H1 (cell line): ENCODE results near the gene PTPN7. TPM values are rescaled to one million over a fixed set of nuclear protein-coding genes. Genes with fewer than 3 reads are reported as not detected.

Experiments
- ASH2L ChIP-seq: fragments of 200-600, 300-600 bp; sonication (generic); IDR thresholded peaks from one replicate; pipeline ENCODE4 v1.7.1; 2017; ENCODE audit warnings: low read length
- CBX5 ChIP-seq: fragments of 300-800, 300-1000 bp; sonication (generic); IDR thresholded peaks from 2 replicates; pipeline ENCODE4 v1.7.1; 2016; ENCODE audit warnings: antibody characterized with exemption, low read length, low read depth
- CBX8 ChIP-seq: fragments of 300-800, 300-1000 bp; sonication (generic); IDR thresholded peaks from 2 replicates; pipeline ENCODE4 v1.7.1; 2016; ENCODE audit warnings: low read depth, low read length, borderline replicate concordance
- CHD2 ChIP-seq: IDR thresholded peaks from 2 replicates; pipeline ENCODE4 v1.6.1; 2012; ENCODE audit warnings: low read length, improper control_type of control experiment
- E2F6 ChIP-seq: IDR thresholded peaks from 2 replicates; pipeline ENCODE4 v1.6.1; 2012; ENCODE audit warnings: inconsistent platforms
- FOSL1 ChIP-seq: IDR thresholded peaks from 2 replicates; pipeline ENCODE4 v1.6.1; 2011; ENCODE audit warnings: mild to moderate bottlenecking, low read depth, low read length, moderate library complexity; ENCODE audit not compliant: insufficient read depth
- HDAC2 ChIP-seq, 2 experiments: fragments of 300-600 bp in 1 of 2; sonication (generic) in 1 of 2; IDR thresholded peaks; 2 replicates each; pipeline ENCODE4 v1.6.1; 2011 to 2012; ENCODE audit warnings: low read depth in 2 of 2, low read length in 2 of 2, mild to moderate bottlenecking in 2 of 2, moderate library complexity in 2 of 2, borderline replicate concordance in 1 of 2, inconsistent platforms in 1 of 2
- HDAC6 ChIP-seq: IDR thresholded peaks from one replicate; pipeline ENCODE4 v1.7.1; 2012; ENCODE audit warnings: low read depth, mild to moderate bottlenecking, inconsistent platforms, low read length, moderate library complexity
- JUN ChIP-seq: IDR thresholded peaks from 2 replicates; pipeline ENCODE4 v1.6.1; 2011; ENCODE audit warnings: low read depth, mild to moderate bottlenecking, improper control_type of control experiment, low read length
- JUND ChIP-seq: IDR thresholded peaks from 2 replicates; pipeline ENCODE4 v1.6.1; 2011; ENCODE audit warnings: mild to moderate bottlenecking, improper control_type of control experiment, low read length
- NRF1 ChIP-seq: IDR thresholded peaks from 2 replicates; pipeline ENCODE4 v1.6.1; 2011; ENCODE audit warnings: mild to moderate bottlenecking, low read depth, low read length, improper control_type of control experiment
- PHF8 ChIP-seq: fragments of 200-600 bp; sonication (generic); conservative IDR thresholded peaks from 2 replicates; pipeline ENCODE4 v1.7.1; 2012; ENCODE audit warnings: low read depth, mild to moderate bottlenecking, inconsistent platforms, low read length, moderate library complexity
- POU5F1 ChIP-seq: IDR thresholded peaks from 2 replicates; pipeline ENCODE4 v1.6.1; 2011; ENCODE audit warnings: low read depth, mild to moderate bottlenecking, low read length, moderate library complexity
- RBBP5 ChIP-seq: IDR thresholded peaks from 2 replicates; pipeline ENCODE4 v1.7.1; 2012; ENCODE audit warnings: low read depth, mild to moderate bottlenecking, inconsistent platforms, low read length, moderate library complexity, borderline replicate concordance
- RNF2 ChIP-seq: fragments of 200-900, 300-1000 bp; sonication (generic); IDR thresholded peaks from 2 replicates; pipeline ENCODE4 v1.7.1; 2016; ENCODE audit warnings: borderline replicate concordance, low read depth, mild to moderate bottlenecking, antibody characterized with exemption, low read length; ENCODE audit not compliant: poor library complexity, severe bottlenecking; ENCODE audit errors: missing control alignments
- SAP30 ChIP-seq: fragments of 300-600 bp; sonication (generic); IDR thresholded peaks from 2 replicates; pipeline ENCODE4 v1.7.1; 2012; ENCODE audit warnings: low read length, moderate library complexity, mild to moderate bottlenecking, inconsistent platforms; ENCODE audit not compliant: insufficient read depth, insufficient replicate concordance
- SIRT6 ChIP-seq: IDR thresholded peaks from one replicate; pipeline ENCODE4 v1.7.1; 2012; ENCODE audit warnings: low read length, inconsistent platforms
- SIX5 ChIP-seq: IDR thresholded peaks from 2 replicates; pipeline ENCODE4 v1.6.1; 2011; ENCODE audit warnings: mild to moderate bottlenecking, low read depth, low read length
- SP2 ChIP-seq: IDR thresholded peaks from 2 replicates; pipeline ENCODE4 v1.6.1; 2012; ENCODE audit warnings: mild to moderate bottlenecking, low read length, inconsistent platforms
- YY1 ChIP-seq: IDR thresholded peaks from 2 replicates; pipeline ENCODE4 v1.6.1; 2011; ENCODE audit warnings: low read depth, mild to moderate bottlenecking, low read length
- polyA plus RNA-seq, 7 experiments: library from polyadenylated mRNA; depleted of rRNA in 3 of 7; stranded (reverse) in 5 of 7; unstranded in 2 of 7; fragments of >200 nt in 5 of 7; fragments of 200-250 nt in 2 of 7; gene quantifications; 1 replicate in 5 of 7; 2 replicates in 1 of 7; 4 replicates in 1 of 7; pipeline versions ENCODE4 v1.2.1 to v1.2.3, GENCODE V29; 2011 to 2013; ENCODE audit warnings: missing spikeins in 2 of 7, mixed read lengths in 2 of 7
- total RNA-seq: library from RNA; stranded (reverse); fragmentation: NEBNext Ultra II Directional; extraction: Animal tissue kit (Norgen Biotek cat#: 25700); gene quantifications from 2 replicates; pipeline ENCODE4 v1.2.1, GENCODE V29; 2021
- TF ChIP-seq, protein P1 (sequence below), 3 experiments: IDR thresholded peaks; 1 replicate in 2 of 3; 2 replicates in 1 of 3; pipeline versions ENCODE4 v1.5.1 to v1.6.1; 2011; ENCODE audit warnings: low read length in 3 of 3, mild to moderate bottlenecking in 3 of 3, inconsistent platforms in 2 of 3, low read depth in 1 of 3, moderate library complexity in 1 of 3; ENCODE audit not compliant: insufficient read depth in 1 of 3; ENCODE audit errors: control extremely low read depth in 1 of 3

PTPN7 gene
- total and polyA plus RNA-seq, 2 of the 8 experiments (the other 6 are each of a cell fraction or from before 2014, with no cell fraction given): 0.20 TPM; not detected in 1

GRCh38 chr1:202143768-202144401 lies 16.5 kb downstream of the PTPN7 start (continued):
- TF ChIP-seq HDAC2 (IDR thresholded peaks at IDR 0.05; ENCODE audit: borderline replicate concordance in 1 of 2, low read depth in 2 of 2, low read length in 2 of 2): peak in 1 of 2 experiments; percentile 32; a peak in 1 of 4 replicates
- TF ChIP-seq CBX8: no peak
- no peak for TF ChIP-seq YY1
- TF ChIP-seq NRF1: no peak
- TF ChIP-seq SIRT6: no peak
- peak; percentile 54 for TF ChIP-seq ASH2L
- no peak for TF ChIP-seq FOSL1
- TF ChIP-seq POU5F1: no peak
- TF ChIP-seq SP2: no peak
- TF ChIP-seq JUND: no peak
- TF ChIP-seq E2F6: no peak
- no peak; the same call in none of the 2 replicates for TF ChIP-seq RBBP5
- TF ChIP-seq, protein P1, sequence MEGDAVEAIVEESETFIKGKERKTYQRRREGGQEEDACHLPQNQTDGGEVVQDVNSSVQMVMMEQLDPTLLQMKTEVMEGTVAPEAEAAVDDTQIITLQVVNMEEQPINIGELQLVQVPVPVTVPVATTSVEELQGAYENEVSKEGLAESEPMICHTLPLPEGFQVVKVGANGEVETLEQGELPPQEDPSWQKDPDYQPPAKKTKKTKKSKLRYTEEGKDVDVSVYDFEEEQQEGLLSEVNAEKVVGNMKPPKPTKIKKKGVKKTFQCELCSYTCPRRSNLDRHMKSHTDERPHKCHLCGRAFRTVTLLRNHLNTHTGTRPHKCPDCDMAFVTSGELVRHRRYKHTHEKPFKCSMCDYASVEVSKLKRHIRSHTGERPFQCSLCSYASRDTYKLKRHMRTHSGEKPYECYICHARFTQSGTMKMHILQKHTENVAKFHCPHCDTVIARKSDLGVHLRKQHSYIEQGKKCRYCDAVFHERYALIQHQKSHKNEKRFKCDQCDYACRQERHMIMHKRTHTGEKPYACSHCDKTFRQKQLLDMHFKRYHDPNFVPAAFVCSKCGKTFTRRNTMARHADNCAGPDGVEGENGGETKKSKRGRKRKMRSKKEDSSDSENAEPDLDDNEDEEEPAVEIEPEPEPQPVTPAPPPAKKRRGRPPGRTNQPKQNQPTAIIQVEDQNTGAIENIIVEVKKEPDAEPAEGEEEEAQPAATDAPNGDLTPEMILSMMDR (IDR thresholded peaks at IDR 0.05; ENCODE audit: control extremely low read depth in 1 of 3, insufficient read depth in 1 of 3, low read depth in 1 of 3, low read length in 3 of 3): no peak
- no peak; the same call in 1 of the 2 replicates for TF ChIP-seq PHF8
- peak; percentile 6 for TF ChIP-seq SAP30
- no peak for TF ChIP-seq JUN
- no peak for TF ChIP-seq CBX5
- TF ChIP-seq RNF2: no peak
- no peak for TF ChIP-seq SIX5
- TF ChIP-seq HDAC6: no peak
- TF ChIP-seq CHD2: no peak
